ENCODE data around the gene ITGA6.

GRCh38 chr2:172430027-172430426 lies 2.6 kb downstream of the ITGA6 start:
- TF ChIP-seq POLR2A (IDR thresholded peaks at IDR 0.05), result no peak
- TF ChIP-seq, protein P1, sequence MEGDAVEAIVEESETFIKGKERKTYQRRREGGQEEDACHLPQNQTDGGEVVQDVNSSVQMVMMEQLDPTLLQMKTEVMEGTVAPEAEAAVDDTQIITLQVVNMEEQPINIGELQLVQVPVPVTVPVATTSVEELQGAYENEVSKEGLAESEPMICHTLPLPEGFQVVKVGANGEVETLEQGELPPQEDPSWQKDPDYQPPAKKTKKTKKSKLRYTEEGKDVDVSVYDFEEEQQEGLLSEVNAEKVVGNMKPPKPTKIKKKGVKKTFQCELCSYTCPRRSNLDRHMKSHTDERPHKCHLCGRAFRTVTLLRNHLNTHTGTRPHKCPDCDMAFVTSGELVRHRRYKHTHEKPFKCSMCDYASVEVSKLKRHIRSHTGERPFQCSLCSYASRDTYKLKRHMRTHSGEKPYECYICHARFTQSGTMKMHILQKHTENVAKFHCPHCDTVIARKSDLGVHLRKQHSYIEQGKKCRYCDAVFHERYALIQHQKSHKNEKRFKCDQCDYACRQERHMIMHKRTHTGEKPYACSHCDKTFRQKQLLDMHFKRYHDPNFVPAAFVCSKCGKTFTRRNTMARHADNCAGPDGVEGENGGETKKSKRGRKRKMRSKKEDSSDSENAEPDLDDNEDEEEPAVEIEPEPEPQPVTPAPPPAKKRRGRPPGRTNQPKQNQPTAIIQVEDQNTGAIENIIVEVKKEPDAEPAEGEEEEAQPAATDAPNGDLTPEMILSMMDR (IDR thresholded peaks at IDR 0.05), result no peak

All from Peyer's patch (tissue), 4 donors.